ENCODE data around the gene FSTL4. TPM values are rescaled to one million over a fixed set of nuclear protein-coding genes. Genes with fewer than 3 reads are reported as not detected.

FSTL4 gene
- total RNA-seq, 4 donors from 2014 or later: 5.1 to 8.3 (median 6.0) TPM

- DNase-seq (ENCODE audit: low spot score in 2 of 2): no peak
- no peak for TF ChIP-seq POLR2A (IDR thresholded peaks at IDR 0.05)
- no peak for TF ChIP-seq CTCF (IDR thresholded peaks at IDR 0.05)
- H3K4me3 ChIP-seq (ENCODE audit: low read depth, poor library complexity, severe bottlenecking): no peak overlapping the region
- 71 to 76% methylated on average over 1 of the region's 1 CpG for WGBS, 2 donors
- intact Hi-C loops (cut with DNase I; ENCODE audit: low total_unique reads): no loop called here
These were observed 250.4 kb downstream of the FSTL4 start for GRCh38 chr5:133361922-133362321.

- 77 to 81% methylated on average over 18 of the region's 18 CpGs for WGBS, 2 donors
- DNase-seq (ENCODE audit: low spot score in 2 of 2): no peak
- no peak overlapping the region for H3K4me3 ChIP-seq (ENCODE audit: low read depth, poor library complexity, severe bottlenecking)
- intact Hi-C loops (cut with DNase I; ENCODE audit: low total_unique reads): no loop called here
- no peak for TF ChIP-seq CTCF (IDR thresholded peaks at IDR 0.05)
- no peak for TF ChIP-seq POLR2A (IDR thresholded peaks at IDR 0.05)
These were observed 251.5 kb downstream of the FSTL4 start for GRCh38 chr5:133360693-133361472.

GRCh38 chr5:133359861-133360260 lies 252.5 kb downstream of the FSTL4 start:
- intact Hi-C loops (cut with DNase I; ENCODE audit: low total_unique reads): no loop called here
- 86 to 87% methylated on average over 8 of the region's 8 CpGs for WGBS, 2 donors

GRCh38 chr5:133358271-133358670 lies 254.1 kb downstream of the FSTL4 start:
- TF ChIP-seq CTCF (IDR thresholded peaks at IDR 0.05): no peak
- TF ChIP-seq POLR2A (IDR thresholded peaks at IDR 0.05): no peak
- no peak overlapping the region for H3K4me3 ChIP-seq (ENCODE audit: low read depth, poor library complexity, severe bottlenecking)
- peak in 1 of 2 donors; percentile 70 for DNase-seq (ENCODE audit: low spot score in 2 of 2)
- intact Hi-C loops (cut with DNase I; ENCODE audit: low total_unique reads): no loop called here
- 90 to 93% methylated on average over 12 of the region's 12 CpGs for WGBS, 2 donors

More at GRCh38 chr5:133359861-133360260, 252.5 kb downstream of the FSTL4 start:
- no peak for TF ChIP-seq POLR2A (IDR thresholded peaks at IDR 0.05)
- no peak for TF ChIP-seq CTCF (IDR thresholded peaks at IDR 0.05)
- no peak overlapping the region for H3K4me3 ChIP-seq (ENCODE audit: low read depth, poor library complexity, severe bottlenecking)
- no peak for DNase-seq (ENCODE audit: low spot score in 2 of 2)

GRCh38 chr5:133357758-133358157 lies 254.6 kb downstream of the FSTL4 start:
- intact Hi-C loops (cut with DNase I; ENCODE audit: low total_unique reads): no loop called here
- peak in 1 of 2 donors; percentile 74 for DNase-seq (ENCODE audit: low spot score in 2 of 2)
- WGBS, 2 donors: 94 to 100% methylated on average over 4 of the region's 4 CpGs
- no peak for TF ChIP-seq POLR2A (IDR thresholded peaks at IDR 0.05)
- TF ChIP-seq CTCF (IDR thresholded peaks at IDR 0.05): no peak
- H3K4me3 ChIP-seq (ENCODE audit: low read depth, poor library complexity, severe bottlenecking): no peak overlapping the region

Data from lower leg skin (tissue), 4 donors.